HG02610 (cell line): ENCODE measurements around the gene GAA.

Experiments
- ATAC-seq: cut with Tn5 transposase; IDR thresholded peaks from one replicate; pipeline ENCODE4 v1.9.1; 2021; ENCODE audit warnings: mild to moderate bottlenecking, moderate library complexity; ENCODE audit not compliant: unreplicated experiment

The GAA gene

GRCh38 chr17:80116921-80117380 is 15.6 kb downstream of the GAA start:
- no peak for ATAC-seq

GRCh38 chr17:80117491-80118401 is 16.4 kb downstream of the GAA start:
- ATAC-seq = no peak

- ATAC-seq = no peak
These were observed 17.4 kb downstream of the GAA start for GRCh38 chr17:80118601-80119270.

GRCh38 chr17:80119271-80119791 is 17.9 kb downstream of the GAA start:
- ATAC-seq = no peak

DNA sequence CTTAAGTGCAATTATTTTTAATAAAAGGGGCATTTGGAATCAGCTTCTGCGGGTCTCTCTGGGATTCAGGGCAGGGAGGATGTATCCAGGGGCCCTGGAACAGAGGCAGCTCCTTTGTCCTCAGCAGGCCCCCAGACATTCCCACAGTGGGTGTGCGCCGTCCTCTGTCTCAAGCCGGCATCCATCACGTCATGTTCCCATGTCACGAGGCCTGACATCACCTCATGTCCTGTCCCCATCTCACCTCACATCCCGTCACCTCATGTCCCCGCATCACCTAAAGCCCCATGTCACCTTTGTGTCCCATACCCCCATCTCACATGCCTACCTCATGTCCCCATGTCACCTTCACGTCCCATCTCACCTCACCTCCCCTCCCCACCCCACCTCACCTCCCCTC is 18.5 kb downstream of the GAA start:
- ATAC-seq = no peak

DNA sequence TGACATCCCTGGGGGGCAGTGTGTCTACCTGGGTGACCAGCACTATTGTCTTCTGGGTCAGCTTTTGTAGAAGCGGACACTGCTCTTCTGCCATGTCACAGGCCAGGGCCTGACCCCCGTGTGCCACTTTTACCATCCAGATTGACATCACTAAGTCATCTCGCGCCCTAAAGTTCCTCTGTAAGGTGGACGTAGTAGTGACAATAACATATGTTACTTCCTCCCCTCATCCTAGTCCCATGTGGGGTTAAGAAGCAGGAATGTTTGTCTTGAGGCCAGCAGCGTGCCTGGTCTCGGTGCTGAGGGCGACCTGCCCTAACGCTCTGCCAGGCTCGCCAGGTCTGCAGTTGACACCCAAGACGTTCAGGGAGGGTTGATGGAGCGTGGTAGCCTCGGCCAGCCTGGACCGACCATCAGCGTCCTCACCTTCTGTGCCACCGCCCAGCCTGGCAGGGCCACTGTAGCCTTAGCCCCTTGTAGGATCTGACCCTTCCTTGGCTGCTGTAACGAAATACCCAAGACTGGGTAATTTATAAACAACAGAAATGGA is 20.7 kb downstream of the GAA start:
- ATAC-seq = no peak

GRCh38 chr17:80122926-80123505 is 21.6 kb downstream of the GAA start:
- no peak for ATAC-seq

DNA sequence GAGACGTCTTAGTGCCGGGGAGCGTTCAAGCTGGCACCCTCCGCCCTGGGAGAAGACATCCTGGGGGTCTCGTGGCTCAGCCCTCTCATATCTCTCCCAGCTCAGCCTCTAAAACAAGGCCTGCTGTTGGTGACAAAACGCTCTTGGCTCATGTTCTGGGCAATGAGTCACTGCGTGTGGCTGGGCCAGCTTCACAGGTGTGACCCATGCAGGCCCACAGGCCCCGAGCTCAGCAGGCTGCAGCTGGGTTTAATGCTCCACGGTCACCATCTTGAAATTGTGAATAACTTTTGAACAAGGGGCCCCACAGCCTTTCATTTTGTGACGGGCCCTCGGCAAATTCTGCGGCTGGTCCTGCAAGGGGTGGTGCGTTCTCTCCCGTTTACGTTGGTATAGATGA is 22.4 kb downstream of the GAA start:
- ATAC-seq = no peak

DNA sequence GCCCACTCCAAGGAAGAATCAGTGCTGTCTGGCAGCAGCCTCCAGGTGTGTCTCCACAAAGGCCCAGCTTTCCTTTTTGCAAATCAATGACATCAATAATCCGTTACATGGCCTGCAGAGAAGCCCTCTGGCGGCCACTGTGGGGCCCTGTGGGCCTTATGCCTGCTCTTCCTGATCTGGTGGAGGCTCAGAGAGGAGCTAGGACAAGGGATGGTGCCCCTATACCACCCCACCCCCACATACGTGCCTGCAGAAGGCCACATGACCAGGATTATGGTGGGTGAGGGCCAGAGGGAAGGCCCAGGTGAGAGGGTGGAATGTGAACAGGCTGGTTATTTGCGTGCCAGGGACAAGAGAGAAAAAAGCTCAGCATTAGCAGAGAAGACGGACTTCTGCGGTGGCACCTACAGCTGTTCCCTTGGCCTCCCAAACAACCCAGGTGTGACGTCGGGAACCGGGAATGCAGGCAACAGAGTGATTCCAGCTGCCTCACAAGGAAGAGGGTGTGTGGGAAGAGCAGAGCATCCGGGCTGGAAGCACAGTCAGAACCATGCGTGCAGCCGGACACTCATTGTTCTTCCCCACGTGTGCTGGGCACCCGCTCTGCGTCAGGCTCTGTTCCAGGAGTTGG is 23.1 kb downstream of the GAA start:
- ATAC-seq = no peak

DNA sequence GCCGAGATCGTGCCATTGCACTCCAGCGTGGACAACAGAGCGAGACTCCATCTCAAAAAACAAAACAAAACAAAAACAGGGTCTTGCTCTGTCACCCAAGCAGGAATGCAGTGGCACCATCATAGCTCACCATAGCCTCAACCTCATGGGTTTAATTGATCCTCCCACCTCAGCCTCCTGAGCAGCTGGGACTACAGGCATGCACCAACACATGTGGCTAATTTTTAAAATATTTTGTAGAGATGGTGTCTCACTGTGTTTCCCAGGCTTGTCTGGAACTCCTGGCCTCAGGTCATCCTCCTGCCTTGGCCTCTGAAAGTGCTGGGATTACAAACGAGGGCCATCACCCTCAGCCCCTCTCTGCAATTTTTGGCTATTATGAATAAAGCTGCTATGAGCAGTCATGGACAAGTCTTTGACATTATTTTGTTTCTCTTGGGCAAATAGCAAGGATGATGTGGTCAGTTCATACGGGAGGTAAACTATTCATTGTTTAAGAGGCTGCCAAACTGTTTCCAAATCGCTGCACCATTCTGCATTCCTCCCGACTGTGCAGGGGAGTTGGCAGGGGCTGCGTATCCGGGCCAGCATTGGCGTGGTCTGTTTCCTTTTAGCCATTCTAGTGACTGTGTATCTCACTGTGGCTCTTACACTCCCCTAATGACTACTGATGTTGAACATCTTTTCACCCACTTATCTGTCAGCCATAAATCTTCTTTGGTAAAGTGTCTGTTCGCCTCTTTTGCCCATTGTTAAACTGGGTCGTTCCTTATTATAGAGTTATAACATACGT is 24.5 kb downstream of the GAA start:
- no peak for ATAC-seq

- no peak for ATAC-seq
These were observed 25.0 kb downstream of the GAA start for GRCh38 chr17:80126449-80126715.

- ATAC-seq = no peak
These were observed 27.7 kb downstream of the GAA start for GRCh38 chr17:80129006-80129565.

DNA sequence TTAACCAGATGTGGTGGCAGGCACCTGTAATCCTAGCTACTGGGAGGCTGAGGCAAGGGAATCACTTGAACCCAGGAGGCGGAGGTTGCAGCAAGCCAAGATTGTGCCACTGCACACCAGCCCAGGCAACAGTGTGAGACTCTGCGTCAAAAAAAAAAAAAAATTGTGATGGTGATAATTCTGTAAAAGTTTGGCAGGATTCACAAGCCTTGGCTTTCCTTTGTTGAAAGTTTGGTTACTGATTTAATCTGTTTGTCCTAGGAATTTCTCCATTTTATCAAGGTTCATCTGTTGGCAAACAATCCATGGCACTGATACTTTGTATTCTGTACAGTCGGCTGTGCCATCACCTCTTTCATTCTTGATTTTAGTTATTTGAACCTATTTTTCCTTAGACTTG is 29.6 kb downstream of the GAA start:
- no peak for ATAC-seq

DNA sequence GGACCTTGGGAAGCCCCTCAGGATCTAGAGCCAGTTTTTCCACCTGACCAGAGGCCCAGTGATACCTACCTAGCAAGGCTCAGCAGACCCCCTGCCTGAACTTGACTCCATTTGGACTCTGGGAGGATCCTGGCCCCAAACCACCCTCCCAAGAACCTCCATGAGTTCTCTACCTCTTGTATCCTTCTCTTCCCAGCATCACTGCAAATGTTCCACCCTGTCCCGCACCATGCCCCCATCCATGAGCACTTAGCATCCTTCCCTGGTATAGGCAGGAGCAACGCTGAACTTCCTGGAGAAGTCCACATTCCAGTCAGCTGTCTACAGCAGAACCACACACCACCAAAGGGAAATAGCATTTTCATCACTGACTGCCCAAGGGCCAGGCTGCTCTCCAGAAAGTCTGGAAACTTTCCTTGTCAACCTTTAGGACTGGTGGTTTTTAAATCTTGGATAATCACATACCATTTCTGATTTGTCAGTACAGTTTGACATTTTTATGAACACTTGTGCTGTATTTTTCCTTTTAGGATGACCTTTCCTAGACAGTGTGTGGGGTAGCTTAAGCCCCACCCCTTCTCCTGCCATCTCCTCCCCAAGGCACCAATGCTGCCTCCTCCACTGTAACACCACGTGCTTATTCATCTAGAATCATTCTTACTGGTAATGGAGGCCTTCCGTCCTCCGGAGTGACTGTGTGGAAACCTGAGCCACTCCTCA is 31.7 kb downstream of the GAA start:
- ATAC-seq = no peak

GRCh38 chr17:80133626-80133970 is 32.2 kb downstream of the GAA start:
- ATAC-seq = no peak

DNA sequence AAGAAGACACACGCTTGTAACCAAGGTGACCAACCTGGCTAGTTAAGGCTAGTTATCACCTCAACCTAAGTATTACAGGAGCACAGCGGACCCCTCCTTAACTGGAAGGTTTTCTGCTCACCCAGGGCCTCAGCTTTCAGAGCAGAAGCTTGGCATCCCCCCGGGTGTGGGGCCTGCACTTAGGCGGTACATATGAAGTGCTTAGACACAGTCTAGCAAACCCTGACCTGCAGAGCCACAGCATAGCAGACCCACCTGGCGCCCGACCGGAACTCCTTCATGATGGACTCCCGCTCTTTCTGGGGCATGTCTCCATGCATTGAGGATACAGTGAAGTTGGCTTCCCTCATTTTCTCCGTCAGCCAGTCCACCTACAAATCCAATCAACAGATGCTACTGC is 35.8 kb downstream of the GAA start:
- no peak for ATAC-seq

- ATAC-seq = no peak
These were observed 37.6 kb downstream of the GAA start for GRCh38 chr17:80138856-80139426.

GRCh38 chr17:80141463-80142165 is 40.2 kb downstream of the GAA start:
- ATAC-seq = no peak

DNA sequence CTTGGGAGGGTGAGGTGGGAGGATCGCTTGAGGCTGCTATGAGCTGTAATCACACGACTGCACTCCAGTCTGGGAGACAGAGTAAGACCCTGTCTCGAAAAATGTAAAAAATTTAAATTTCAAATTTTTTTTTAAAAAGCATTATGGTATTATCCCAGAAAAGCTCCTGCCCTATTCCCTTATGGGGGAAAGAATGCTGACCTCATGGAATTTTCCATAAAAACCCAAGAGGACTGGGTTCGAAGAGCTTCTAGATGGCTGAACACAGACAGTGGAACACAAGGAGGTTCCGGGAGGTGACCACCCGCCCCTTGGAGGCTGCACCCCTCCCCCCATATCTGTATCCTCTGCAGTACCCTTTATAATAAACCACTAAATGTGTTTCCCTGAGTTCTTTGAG is 41.5 kb downstream of the GAA start:
- ATAC-seq = no peak
